Ascending aorta (tissue), 2 donors: ENCODE data around the gene PDK2. TPM values are rescaled to one million over a fixed set of nuclear protein-coding genes. Genes with fewer than 3 reads are reported as not detected.
"Not testable (repeated sequence)": the region's sequence is repeated elsewhere in the genome, so short reads cannot be mapped to it uniquely, and the experiment has no call there.

Source experiments
- DNase-seq, 2 donors: peaks; one replicate each; pipeline ENCODE4 v3.0.0-alpha.2; 2019; ENCODE audit warnings: low spot score in 2 of 2
- H3K27ac ChIP-seq, 2 donors: fragments of 200-600 bp; sonication (generic); one replicate each; pipeline ENCODE4 v1.5.1; 2016 to 2017; ENCODE audit warnings: mild to moderate bottlenecking in 1 of 2
- H3K27me3 ChIP-seq: fragments of 200-600 bp; sonication (generic); one replicate; pipeline ENCODE4 v1.5.1; 2017
- H3K36me3 ChIP-seq, 2 donors: fragments of 200-600 bp; sonication (generic); one replicate each; pipeline ENCODE4 v1.5.1; 2016
- H3K4me1 ChIP-seq, 2 donors: fragments of 200-600 bp; sonication (generic); one replicate each; pipeline ENCODE4 v1.5.1; 2016 to 2017; ENCODE audit warnings: mild to moderate bottlenecking in 1 of 2
- H3K4me3 ChIP-seq, 2 donors: fragments of 200-600 bp; sonication (generic); one replicate each; pipeline ENCODE4 v1.5.1; 2016 to 2017; ENCODE audit warnings: mild to moderate bottlenecking in 1 of 2
- H3K9me3 ChIP-seq, 2 donors: fragments of 200-600 bp; sonication (generic); one replicate each; pipeline ENCODE4 v1.5.1; 2016
- intact Hi-C: fragments of 100-400 bp; cut with DNase I; formaldehyde crosslinking; loops from one replicate; pipeline ENCODE4 v1.15.1; 2023
- total RNA-seq: library from RNA; depleted of rRNA; stranded (reverse); fragments of >200 nt; gene quantifications from one replicate; pipeline ENCODE4 v1.1.0, GENCODE V29; 2016
- TF ChIP-seq, protein P1 (sequence below), 3 experiments: fragments of 200-600 bp in 2 of 3; fragments of 450-650 bp in 1 of 3; sonication (generic) in 2 of 3; IDR thresholded peaks; one replicate each; pipeline ENCODE4 v1.5.1; 2016 to 2019; ENCODE audit warnings: antibody characterized with exemption in 3 of 3, mild to moderate bottlenecking in 1 of 3, moderate library complexity in 1 of 3

PDK2 gene
- total RNA-seq, 1 donor from 2014 or later = 73.5 TPM

DNA sequence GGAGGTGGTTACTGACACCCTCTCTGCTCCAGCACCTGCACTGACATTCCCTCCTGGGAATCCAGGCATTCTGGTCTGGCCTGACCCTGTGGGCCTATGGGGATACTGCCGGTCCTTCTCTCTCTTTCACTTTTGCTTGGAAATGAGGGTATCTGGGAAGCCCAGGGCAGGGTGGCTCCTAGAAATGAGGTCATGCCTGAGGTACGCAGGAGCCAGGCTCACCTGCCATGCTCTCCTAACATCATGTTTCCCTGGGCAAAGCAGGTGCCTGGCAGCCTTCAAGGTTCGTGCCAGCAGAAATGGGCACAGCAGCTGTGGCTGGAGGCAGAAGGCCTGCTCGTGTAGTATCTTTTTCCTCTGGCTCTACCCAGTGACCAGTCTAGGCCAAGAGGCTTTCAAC lies 35.9 kb upstream of the PDK2 start:
- no peak for DNase-seq
- intact Hi-C loops = no loop called here
- H3K9me3 ChIP-seq = no peaks in the 10 kb centered on the region
- H3K27ac ChIP-seq = peak overlapping the region; percentile 95 to 97
- no peaks in the 10 kb centered on the region for H3K27me3 ChIP-seq
- TF ChIP-seq, protein P1, sequence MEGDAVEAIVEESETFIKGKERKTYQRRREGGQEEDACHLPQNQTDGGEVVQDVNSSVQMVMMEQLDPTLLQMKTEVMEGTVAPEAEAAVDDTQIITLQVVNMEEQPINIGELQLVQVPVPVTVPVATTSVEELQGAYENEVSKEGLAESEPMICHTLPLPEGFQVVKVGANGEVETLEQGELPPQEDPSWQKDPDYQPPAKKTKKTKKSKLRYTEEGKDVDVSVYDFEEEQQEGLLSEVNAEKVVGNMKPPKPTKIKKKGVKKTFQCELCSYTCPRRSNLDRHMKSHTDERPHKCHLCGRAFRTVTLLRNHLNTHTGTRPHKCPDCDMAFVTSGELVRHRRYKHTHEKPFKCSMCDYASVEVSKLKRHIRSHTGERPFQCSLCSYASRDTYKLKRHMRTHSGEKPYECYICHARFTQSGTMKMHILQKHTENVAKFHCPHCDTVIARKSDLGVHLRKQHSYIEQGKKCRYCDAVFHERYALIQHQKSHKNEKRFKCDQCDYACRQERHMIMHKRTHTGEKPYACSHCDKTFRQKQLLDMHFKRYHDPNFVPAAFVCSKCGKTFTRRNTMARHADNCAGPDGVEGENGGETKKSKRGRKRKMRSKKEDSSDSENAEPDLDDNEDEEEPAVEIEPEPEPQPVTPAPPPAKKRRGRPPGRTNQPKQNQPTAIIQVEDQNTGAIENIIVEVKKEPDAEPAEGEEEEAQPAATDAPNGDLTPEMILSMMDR (IDR thresholded peaks at IDR 0.05) = no peak
- H3K36me3 ChIP-seq = no peaks in the 10 kb centered on the region
- peaks cover 61 to 70% of the 10 kb centered on the region in 2 donors for H3K4me1 ChIP-seq
- H3K4me3 ChIP-seq = peak overlapping the region; percentile 73 to 83

GRCh38 chr17:50059759-50060273 lies 35.3 kb upstream of the PDK2 start:
- DNase-seq = peak; percentile 63 to 94
- peak overlapping the region; percentile 73 to 83 for H3K4me3 ChIP-seq
- peak overlapping the region; percentile 95 to 97 for H3K27ac ChIP-seq
- TF ChIP-seq, protein P1 (IDR thresholded peaks at IDR 0.05) = no peak
- no peaks in the 10 kb centered on the region for H3K9me3 ChIP-seq
- intact Hi-C loops = no loop called here
- H3K4me1 ChIP-seq = peaks cover 62 to 69% of the 10 kb centered on the region in 2 donors
- H3K27me3 ChIP-seq = no peaks in the 10 kb centered on the region
- no peaks in the 10 kb centered on the region for H3K36me3 ChIP-seq

- H3K27me3 ChIP-seq = no peaks in the 10 kb centered on the region
- peak overlapping the region; percentile 95 to 97 for H3K27ac ChIP-seq
- H3K36me3 ChIP-seq = peaks cover 0 to 6% of the 10 kb centered on the region in 2 donors
- DNase-seq = peak; percentile 82 to 97
- peaks cover 60 to 81% of the 10 kb centered on the region in 2 donors for H3K4me1 ChIP-seq
- H3K9me3 ChIP-seq = no peaks in the 10 kb centered on the region
- intact Hi-C loops = no loop called here
- TF ChIP-seq, protein P1 (IDR thresholded peaks at IDR 0.05) = no peak
- H3K4me3 ChIP-seq = peak overlapping the region; percentile 37 to 83
Measured at GRCh38 chr17:50060951-50061712, 34.0 kb upstream of the PDK2 start.

- H3K27me3 ChIP-seq, intact Hi-C loops, H3K9me3 ChIP-seq, H3K36me3 ChIP-seq, DNase-seq: not testable (repeated sequence)
- Histone ChIP-seq H3K4me3 (peak overlapping the region; percentile 13 to 29), H3K4me1 (peaks cover 60 to 86% of the 10 kb centered on the region in 2 donors), H3K27ac (peak overlapping the region; percentile 95 to 97)
Measured at GRCh38 chr17:50061713-50062045, 33.5 kb upstream of the PDK2 start.

- Histone ChIP-seq H3K27ac (peak overlapping the region; percentile 95 to 97), H3K27me3 (no peaks in the 10 kb centered on the region), H3K4me3 (no peak overlapping the region), H3K36me3 (peaks cover 0 to 11% of the 10 kb centered on the region in 2 donors), H3K9me3 (no peaks in the 10 kb centered on the region), H3K4me1 (peaks cover 58 to 85% of the 10 kb centered on the region in 2 donors)
- intact Hi-C loops = no loop called here
- DNase-seq = peak; percentile 46 to 94
- TF ChIP-seq, protein P1 (IDR thresholded peaks at IDR 0.05) = no peak
Measured at GRCh38 chr17:50062293-50063243, 32.6 kb upstream of the PDK2 start.
